NCI-H82 (cell line): ENCODE results near the gene MSTN.
A peak's percentile ranks its signal among the peaks of the same experiment; 100 is the strongest.

Experiments used
- DNase-seq: peaks from one replicate; lab custom pipeline; 2025; lab: John Stamatoyannopoulos, UW

Gene MSTN

GRCh38 chr2:190062601-190063000 is at the start of gene MSTN:
TSS of gene MSTN (minus strand) at chr2:190062729. CDS start at chr2:190062596, 133 bp downstream.
- DNase-seq = no peak

- DNase-seq = no peak
Observed at GRCh38 chr2:190111166-190111565, 48.6 kb upstream of the MSTN start.

GRCh38 chr2:190110699-190111098 is 48.2 kb upstream of the MSTN start:
- DNase-seq = no peak

GRCh38 chr2:190110131-190110530 is 47.6 kb upstream of the MSTN start:
- no peak for DNase-seq

GRCh38 chr2:190107409-190107808 is 44.9 kb upstream of the MSTN start:
- DNase-seq = no peak

- DNase-seq = no peak
Observed at GRCh38 chr2:190106783-190107182, 44.3 kb upstream of the MSTN start.

GRCh38 chr2:190105554-190105953 is 43.0 kb upstream of the MSTN start:
- DNase-seq = no peak

- no peak for DNase-seq
Observed at GRCh38 chr2:190103144-190103543, 40.6 kb upstream of the MSTN start.

- DNase-seq = peak; percentile 80
Observed at GRCh38 chr2:190099890-190100697, 37.6 kb upstream of the MSTN start.

- DNase-seq = no peak
Observed at GRCh38 chr2:190098851-190099250, 36.3 kb upstream of the MSTN start.

GRCh38 chr2:190097115-190097514 is 34.6 kb upstream of the MSTN start:
- DNase-seq = no peak

GRCh38 chr2:190094316-190094871 is 31.9 kb upstream of the MSTN start:
- no peak for DNase-seq

GRCh38 chr2:190093793-190094192 is 31.3 kb upstream of the MSTN start:
- no peak for DNase-seq

GRCh38 chr2:190090148-190090547 is 27.6 kb upstream of the MSTN start:
- DNase-seq = no peak

- peak; percentile 89 for DNase-seq
Observed at GRCh38 chr2:190088917-190089316, 26.4 kb upstream of the MSTN start.

GRCh38 chr2:190084704-190085103 is 22.2 kb upstream of the MSTN start:
- peak; percentile 22 for DNase-seq

GRCh38 chr2:190082118-190082517 is 19.6 kb upstream of the MSTN start:
- no peak for DNase-seq

- DNase-seq = no peak
Observed at GRCh38 chr2:190080527-190081049, 18.1 kb upstream of the MSTN start.

- no peak for DNase-seq
Observed at GRCh38 chr2:190079160-190079559, 16.6 kb upstream of the MSTN start.

GRCh38 chr2:190075623-190076022 is 13.1 kb upstream of the MSTN start:
- DNase-seq = no peak

GRCh38 chr2:190069936-190070696 is 7.6 kb upstream of the MSTN start:
- DNase-seq = peak; percentile 82

GRCh38 chr2:190068764-190069163 is 6.2 kb upstream of the MSTN start:
- peak; percentile 19 for DNase-seq

GRCh38 chr2:190065839-190066238 is 3.3 kb upstream of the MSTN start:
- no peak for DNase-seq
